ENCODE measurements around the gene PTPRK.

The PTPRK gene

DNA sequence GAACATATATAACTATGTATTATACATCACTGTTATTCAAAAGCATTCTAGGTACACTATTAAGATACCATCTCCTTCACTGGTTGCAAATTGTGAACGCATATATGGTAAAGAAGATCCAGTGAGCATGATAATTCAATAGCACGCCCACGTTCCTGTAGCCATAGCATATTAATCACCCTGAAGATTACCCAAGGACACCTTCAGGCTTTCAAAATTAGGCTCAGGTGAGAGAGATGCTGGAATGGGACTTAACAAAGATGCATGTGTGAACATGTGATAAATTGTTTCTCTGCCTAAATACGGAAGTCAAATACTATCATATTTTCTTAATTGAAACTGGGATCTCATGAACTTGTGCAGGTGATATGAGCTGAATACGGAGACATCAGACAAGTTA is 303.5 kb downstream of the PTPRK start:
- H3K27ac ChIP-seq, result no peak overlapping the region
- H3K4me1 ChIP-seq, result no peaks in the 10 kb centered on the region
- no peaks in the 10 kb centered on the region for H3K27me3 ChIP-seq
- H3K36me3 ChIP-seq, result peaks cover 0 to 4% (median 0%) of the 10 kb centered on the region in 3 donors
- no peaks in the 10 kb centered on the region for H3K9me3 ChIP-seq
- TF ChIP-seq, protein P1, sequence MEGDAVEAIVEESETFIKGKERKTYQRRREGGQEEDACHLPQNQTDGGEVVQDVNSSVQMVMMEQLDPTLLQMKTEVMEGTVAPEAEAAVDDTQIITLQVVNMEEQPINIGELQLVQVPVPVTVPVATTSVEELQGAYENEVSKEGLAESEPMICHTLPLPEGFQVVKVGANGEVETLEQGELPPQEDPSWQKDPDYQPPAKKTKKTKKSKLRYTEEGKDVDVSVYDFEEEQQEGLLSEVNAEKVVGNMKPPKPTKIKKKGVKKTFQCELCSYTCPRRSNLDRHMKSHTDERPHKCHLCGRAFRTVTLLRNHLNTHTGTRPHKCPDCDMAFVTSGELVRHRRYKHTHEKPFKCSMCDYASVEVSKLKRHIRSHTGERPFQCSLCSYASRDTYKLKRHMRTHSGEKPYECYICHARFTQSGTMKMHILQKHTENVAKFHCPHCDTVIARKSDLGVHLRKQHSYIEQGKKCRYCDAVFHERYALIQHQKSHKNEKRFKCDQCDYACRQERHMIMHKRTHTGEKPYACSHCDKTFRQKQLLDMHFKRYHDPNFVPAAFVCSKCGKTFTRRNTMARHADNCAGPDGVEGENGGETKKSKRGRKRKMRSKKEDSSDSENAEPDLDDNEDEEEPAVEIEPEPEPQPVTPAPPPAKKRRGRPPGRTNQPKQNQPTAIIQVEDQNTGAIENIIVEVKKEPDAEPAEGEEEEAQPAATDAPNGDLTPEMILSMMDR (IDR thresholded peaks at IDR 0.05), result no peak
- no peak overlapping the region for H3K4me3 ChIP-seq
- intact Hi-C loops (cut with DNase I; ENCODE audit: low total_unique reads), result no loop called here
- DNase-seq, result no peak

DNA sequence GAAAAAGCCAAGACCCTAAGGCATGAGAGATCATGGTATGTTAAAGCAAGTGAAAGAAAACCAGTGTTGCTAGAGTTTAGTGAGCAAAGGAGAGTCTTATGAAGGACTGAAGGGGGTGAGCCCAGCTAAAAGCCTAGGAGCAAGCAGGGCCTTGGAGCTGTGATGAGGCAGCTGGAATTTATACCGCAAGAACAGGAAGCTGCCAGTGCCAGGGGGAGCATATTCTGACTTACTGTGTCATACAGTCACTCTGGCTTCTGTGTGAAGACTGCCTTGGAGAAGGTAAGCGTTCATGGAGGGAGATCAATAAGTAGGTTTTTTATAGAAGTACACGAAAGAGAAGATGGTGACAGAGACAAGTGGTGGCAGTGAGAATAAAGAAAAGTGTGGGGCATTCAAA is 310.6 kb downstream of the PTPRK start:
- DNase-seq, result no peak
- no peaks in the 10 kb centered on the region for H3K36me3 ChIP-seq
- intact Hi-C loops (cut with DNase I; ENCODE audit: low total_unique reads), result no loop called here
- H3K27ac ChIP-seq, result no peak overlapping the region
- H3K4me3 ChIP-seq, result no peak overlapping the region
- TF ChIP-seq, protein P1 (IDR thresholded peaks at IDR 0.05), result no peak
- H3K4me1 ChIP-seq, result peaks cover 0 to 5% (median 0%) of the 10 kb centered on the region in 4 donors
- no peaks in the 10 kb centered on the region for H3K27me3 ChIP-seq
- H3K9me3 ChIP-seq, result no peaks in the 10 kb centered on the region

DNA sequence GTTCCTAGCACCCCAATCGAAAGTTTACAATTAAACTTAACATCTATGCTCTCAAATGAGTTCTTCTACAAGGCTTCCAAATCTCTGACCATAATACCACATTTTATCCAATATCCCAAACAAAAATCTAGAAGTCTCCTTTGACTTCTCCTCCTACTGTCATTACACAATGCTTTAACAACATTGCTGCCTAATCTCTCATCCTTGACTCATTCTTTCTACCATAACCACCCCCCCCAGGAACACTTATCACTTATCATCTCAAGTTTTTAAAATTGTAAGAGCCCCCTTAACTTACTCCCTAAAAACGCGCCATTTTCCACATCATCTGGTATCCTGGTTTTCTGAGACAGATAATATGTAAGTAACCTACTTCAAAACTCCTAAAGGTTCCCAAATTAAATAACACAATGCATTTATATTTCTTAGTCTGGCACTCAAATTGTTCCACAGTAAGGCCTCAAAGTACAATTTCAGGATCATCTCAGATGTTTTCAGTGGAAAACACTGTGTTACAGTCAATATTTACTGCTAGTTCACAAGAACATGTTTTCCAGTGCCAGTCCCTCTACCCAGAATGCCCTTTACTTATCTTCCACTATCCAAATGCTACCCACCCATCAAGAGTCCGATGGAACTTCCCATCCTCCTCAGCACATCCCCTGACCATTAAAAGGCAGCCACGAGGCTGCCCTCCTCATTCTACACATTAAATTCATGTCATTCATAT is 311.4 kb downstream of the PTPRK start:
- H3K4me3 ChIP-seq, result no peak overlapping the region
- H3K27ac ChIP-seq, result no peak overlapping the region
- H3K27me3 ChIP-seq, result no peaks in the 10 kb centered on the region
- intact Hi-C loops (cut with DNase I; ENCODE audit: low total_unique reads), result no loop called here
- peaks cover 0 to 5% (median 0%) of the 10 kb centered on the region in 4 donors for H3K4me1 ChIP-seq
- no peaks in the 10 kb centered on the region for H3K9me3 ChIP-seq
- TF ChIP-seq, protein P1 (IDR thresholded peaks at IDR 0.05), result no peak
- no peaks in the 10 kb centered on the region for H3K36me3 ChIP-seq
- DNase-seq, result no peak

DNA sequence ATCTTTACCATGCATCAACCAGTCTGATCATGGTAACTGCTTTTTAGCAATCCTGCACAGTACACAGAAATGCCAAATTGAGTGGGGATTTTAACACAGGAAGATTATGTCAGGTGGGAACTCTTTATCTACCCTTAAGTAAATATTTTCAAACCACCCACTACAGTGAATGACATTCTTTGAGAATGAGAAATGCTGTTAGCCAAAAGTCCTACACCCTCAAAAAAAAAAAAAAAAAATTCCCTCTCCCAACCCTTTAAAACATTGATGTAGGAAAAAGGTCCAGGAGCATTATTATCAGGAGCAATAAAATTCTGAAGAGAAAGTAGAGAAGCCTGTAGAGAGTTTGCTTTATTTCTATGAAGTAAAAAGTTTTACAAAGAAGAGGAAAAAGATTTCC is 312.3 kb downstream of the PTPRK start:
- DNase-seq, result no peak
- H3K4me3 ChIP-seq, result no peak overlapping the region
- no peak overlapping the region for H3K27ac ChIP-seq
- H3K36me3 ChIP-seq, result no peaks in the 10 kb centered on the region
- no peaks in the 10 kb centered on the region for H3K9me3 ChIP-seq
- TF ChIP-seq, protein P1 (IDR thresholded peaks at IDR 0.05), result no peak
- no peaks in the 10 kb centered on the region for H3K27me3 ChIP-seq
- intact Hi-C loops (cut with DNase I; ENCODE audit: low total_unique reads), result no loop called here
- H3K4me1 ChIP-seq, result peaks cover 0 to 5% (median 0%) of the 10 kb centered on the region in 4 donors

DNA sequence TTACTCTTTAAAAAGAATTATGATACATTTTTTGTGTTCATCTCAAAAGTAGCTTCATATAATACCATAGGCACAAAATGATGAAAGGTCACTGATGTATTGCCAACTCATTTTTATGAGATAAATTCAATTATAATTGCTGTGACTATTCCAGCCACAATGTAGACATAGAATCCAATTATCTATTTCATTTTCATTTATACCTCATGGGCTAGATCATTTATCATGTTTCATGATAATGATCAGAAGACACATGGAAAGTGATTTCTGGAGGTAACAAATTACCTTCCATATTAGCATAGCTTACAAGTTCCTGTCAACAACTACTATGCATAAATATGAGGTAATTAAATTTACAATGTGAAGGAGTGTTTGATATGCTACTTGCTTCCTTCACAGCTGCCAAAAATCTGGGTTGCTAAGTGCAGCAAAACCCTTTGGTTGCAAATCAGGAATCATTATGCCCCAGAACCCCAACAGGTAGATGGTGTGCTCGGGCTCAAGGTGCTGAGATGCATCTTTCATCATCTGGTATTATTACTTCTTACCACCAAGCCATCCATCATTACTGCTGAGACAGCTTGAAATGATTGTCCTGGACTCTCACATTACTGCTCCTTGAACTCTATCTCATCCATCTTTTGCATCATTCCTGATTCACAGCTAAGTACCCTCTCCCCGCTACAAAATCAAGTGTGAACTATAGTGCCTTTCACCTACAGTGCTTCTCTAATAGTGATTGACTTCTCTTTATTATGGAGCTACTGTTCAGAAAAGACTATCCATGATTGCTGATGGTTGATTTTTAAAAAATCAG is 313.6 kb downstream of the PTPRK start:
- intact Hi-C loops (cut with DNase I; ENCODE audit: low total_unique reads), result no loop called here

More for the DNA sequence above, 313.6 kb downstream of the PTPRK start:
- no peak for DNase-seq
- Histone ChIP-seq H3K4me1 (peaks cover 0 to 5% (median 0%) of the 10 kb centered on the region in 4 donors), H3K27me3 (no peaks in the 10 kb centered on the region), H3K36me3 (no peaks in the 10 kb centered on the region), H3K4me3 (no peak overlapping the region), H3K27ac (no peak overlapping the region), H3K9me3 (no peaks in the 10 kb centered on the region)
- TF ChIP-seq, protein P1 (IDR thresholded peaks at IDR 0.05), result no peak

All from tibial artery (tissue), 4 donors.